Neural cell (in vitro differentiated cells): ENCODE data around the gene EPHA6. TPM values are rescaled to one million over a fixed set of nuclear protein-coding genes. Genes with fewer than 3 reads are reported as not detected.

Experiments used
- H2AFZ ChIP-seq: fragments of 200-600, 300-800 bp; sonication (generic), shearing (Covaris generic); 2 replicates; pipeline ENCODE4 v1.6.0; 2014; ENCODE audit warnings: low read depth, mild to moderate bottlenecking, antibody characterized with exemption, low read length, moderate library complexity
- H3F3A ChIP-seq: fragments of 200-600 bp; shearing (Covaris generic); 2 replicates; pipeline ENCODE4 v1.6.1; 2016; ENCODE audit warnings: mild to moderate bottlenecking, moderate library complexity, mixed read lengths, antibody characterized with exemption, low read length; ENCODE audit not compliant: insufficient read depth, poor library complexity, severe bottlenecking
- H3K27ac ChIP-seq: fragments of 200-600, 300-800 bp; sonication (generic), shearing (Covaris generic); 2 replicates; pipeline ENCODE4 v1.5.1; 2014; ENCODE audit warnings: mild to moderate bottlenecking, low read length, moderate library complexity
- H3K27me3 ChIP-seq: fragments of 300-800, 200-600 bp; sonication (generic), shearing (Covaris generic); 2 replicates; pipeline ENCODE4 v1.6.0; 2014; ENCODE audit warnings: mild to moderate bottlenecking, low read depth, low read length, moderate library complexity; ENCODE audit not compliant: insufficient read depth
- H3K36me3 ChIP-seq: fragments of 300-800, 200-600 bp; sonication (generic), shearing (Covaris generic); 2 replicates; pipeline ENCODE4 v1.5.1; 2014; ENCODE audit warnings: mild to moderate bottlenecking, antibody characterized with exemption, low read length, moderate library complexity; ENCODE audit not compliant: insufficient read depth
- H3K4me2 ChIP-seq: fragments of 300-800, 200-600 bp; sonication (generic), shearing (Covaris generic); 2 replicates; pipeline ENCODE4 v1.6.0; 2014; ENCODE audit warnings: mild to moderate bottlenecking, low read length
- H3K4me3 ChIP-seq: fragments of 300-800, 200-600 bp; sonication (generic), shearing (Covaris generic); 2 replicates; pipeline ENCODE4 v1.5.1; 2014; ENCODE audit warnings: mild to moderate bottlenecking, low read length, moderate library complexity
- H3K79me2 ChIP-seq: fragments of 200-600 bp; shearing (Covaris generic); replicated peaks from 2 replicates; pipeline ENCODE4 v1.6.0; 2014; ENCODE audit warnings: mild to moderate bottlenecking, low read length, moderate library complexity; ENCODE audit not compliant: insufficient read depth
- H3K9ac ChIP-seq: fragments of 300-800, 200-600 bp; sonication (generic), shearing (Covaris generic); 2 replicates; pipeline ENCODE4 v1.6.1; 2016; ENCODE audit warnings: mild to moderate bottlenecking, low read length, mixed read lengths
- H3K9me2 ChIP-seq: fragments of 200-600 bp; shearing (Covaris generic); 2 replicates; pipeline ENCODE4 v1.6.1; 2016; ENCODE audit warnings: mild to moderate bottlenecking, low read length, mixed read lengths; ENCODE audit not compliant: insufficient read depth
- H3K9me3 ChIP-seq: fragments of 200-600, 300-800 bp; sonication (generic), shearing (Covaris generic); 2 replicates; pipeline ENCODE4 v1.6.1; 2016; ENCODE audit warnings: mild to moderate bottlenecking, mixed run types, low read length, moderate library complexity, mixed read lengths
- H4K20me1 ChIP-seq: fragments of 200-600 bp; shearing (Covaris generic); 2 replicates; pipeline ENCODE4 v1.6.1; 2016; ENCODE audit warnings: mild to moderate bottlenecking, mixed run types; ENCODE audit not compliant: insufficient read depth
- CTCF ChIP-seq: fragments of 450-650 bp; IDR thresholded peaks from 2 replicates; pipeline ENCODE4 v1.5.1; 2014; ENCODE audit warnings: antibody characterized with exemption, mild to moderate bottlenecking, moderate library complexity; ENCODE audit not compliant: poor library complexity, severe bottlenecking
- EZH2 ChIP-seq: fragments of 200-600, 300-800 bp; shearing (Covaris generic), sonication (generic); IDR thresholded peaks from 2 replicates; pipeline ENCODE4 v1.6.1; 2014; ENCODE audit warnings: antibody characterized with exemption, low read length, borderline replicate concordance, mild to moderate bottlenecking; ENCODE audit not compliant: insufficient read depth, poor library complexity, severe bottlenecking
- MXI1 ChIP-seq: fragments of 450-650 bp; conservative IDR thresholded peaks from 2 replicates; pipeline ENCODE4 v1.6.1; 2014; ENCODE audit warnings: antibody characterized with exemption, mild to moderate bottlenecking; ENCODE audit not compliant: poor library complexity, severe bottlenecking
- RAD21 ChIP-seq: fragments of 450-650 bp; conservative IDR thresholded peaks from 2 replicates; pipeline ENCODE4 v1.6.1; 2014; ENCODE audit warnings: antibody characterized with exemption, mild to moderate bottlenecking, moderate library complexity
- REST ChIP-seq: IDR thresholded peaks from 2 replicates; pipeline ENCODE4 v1.6.1; 2012; ENCODE audit warnings: borderline replicate concordance
- SMC3 ChIP-seq: fragments of 450-650 bp; conservative IDR thresholded peaks from 2 replicates; pipeline ENCODE4 v1.6.1; 2014; ENCODE audit warnings: antibody characterized with exemption, mild to moderate bottlenecking, moderate library complexity; ENCODE audit not compliant: poor library complexity
- TAF1 ChIP-seq: IDR thresholded peaks from 2 replicates; pipeline ENCODE4 v1.6.1; 2012; ENCODE audit warnings: low read depth
- polyA plus RNA-seq: library from polyadenylated mRNA; depleted of rRNA; stranded (reverse); fragments of >200 nt; gene quantifications from 2 replicates; pipeline ENCODE4 v1.2.3, GENCODE V29; 2014

Gene EPHA6
- polyA plus RNA-seq, 1 donor from 2014 or later: 0.56 TPM

- no peak overlapping the region for H3K27ac ChIP-seq
- no peak overlapping the region for H2AFZ ChIP-seq
- no peak overlapping the region for H3K9ac ChIP-seq
- H3K36me3 ChIP-seq: no peaks in the 10 kb centered on the region
- H3K9me3 ChIP-seq: no peaks in the 10 kb centered on the region
- H3F3A ChIP-seq: no peaks in the 10 kb centered on the region
- no peaks in the 10 kb centered on the region for H3K27me3 ChIP-seq
- H3K9me2 ChIP-seq: no peaks in the 10 kb centered on the region
- H3K4me3 ChIP-seq: no peak overlapping the region
- no peaks in the 10 kb centered on the region for H3K79me2 ChIP-seq
- H4K20me1 ChIP-seq: no peaks in the 10 kb centered on the region
- TF ChIP-seq SMC3: no peak
- H3K4me2 ChIP-seq: no peak overlapping the region
Measured at GRCh38 chr3:97181704-97182103, 367.3 kb downstream of the EPHA6 start.

- no peak for TF ChIP-seq CTCF
- no peaks in the 10 kb centered on the region for H3F3A ChIP-seq
- no peaks in the 10 kb centered on the region for H3K36me3 ChIP-seq
- H3K9ac ChIP-seq: no peak overlapping the region
- no peaks in the 10 kb centered on the region for H3K79me2 ChIP-seq
- H3K9me3 ChIP-seq: no peaks in the 10 kb centered on the region
- H4K20me1 ChIP-seq: no peaks in the 10 kb centered on the region
- no peak overlapping the region for H3K27ac ChIP-seq
- H3K9me2 ChIP-seq: no peaks in the 10 kb centered on the region
- H3K4me2 ChIP-seq: no peak overlapping the region
- H2AFZ ChIP-seq: no peak overlapping the region
- no peaks in the 10 kb centered on the region for H3K27me3 ChIP-seq
- no peak overlapping the region for H3K4me3 ChIP-seq
Measured at GRCh38 chr3:97187771-97188170, 373.4 kb downstream of the EPHA6 start.

GRCh38 chr3:97189835-97190234 is 375.4 kb downstream of the EPHA6 start:
- H3K27ac ChIP-seq: no peak overlapping the region
- no peak for TF ChIP-seq MXI1
- no peak for TF ChIP-seq TAF1
- no peak for TF ChIP-seq EZH2
- no peak for TF ChIP-seq CTCF
- no peak for TF ChIP-seq REST
- TF ChIP-seq SMC3: no peak
- no peak for TF ChIP-seq RAD21
- no peaks in the 10 kb centered on the region for H3K9me3 ChIP-seq
- no peak overlapping the region for H2AFZ ChIP-seq
- H3F3A ChIP-seq: no peaks in the 10 kb centered on the region
- no peak overlapping the region for H3K4me3 ChIP-seq
- H4K20me1 ChIP-seq: no peaks in the 10 kb centered on the region
- no peaks in the 10 kb centered on the region for H3K9me2 ChIP-seq
- H3K36me3 ChIP-seq: no peaks in the 10 kb centered on the region
- H3K4me2 ChIP-seq: no peak overlapping the region
- no peaks in the 10 kb centered on the region for H3K79me2 ChIP-seq
- H3K9ac ChIP-seq: no peak overlapping the region
- H3K27me3 ChIP-seq: no peaks in the 10 kb centered on the region
